GM12872 (cell line): ENCODE data around the gene IPCEF1.

ENCODE experiments used
- CTCF ChIP-seq: IDR thresholded peaks from 3 replicates; pipeline ENCODE4 v1.5.1; 2011; ENCODE audit warnings: low read depth, mild to moderate bottlenecking, low read length, moderate library complexity; ENCODE audit not compliant: insufficient read depth

The IPCEF1 gene

DNA sequence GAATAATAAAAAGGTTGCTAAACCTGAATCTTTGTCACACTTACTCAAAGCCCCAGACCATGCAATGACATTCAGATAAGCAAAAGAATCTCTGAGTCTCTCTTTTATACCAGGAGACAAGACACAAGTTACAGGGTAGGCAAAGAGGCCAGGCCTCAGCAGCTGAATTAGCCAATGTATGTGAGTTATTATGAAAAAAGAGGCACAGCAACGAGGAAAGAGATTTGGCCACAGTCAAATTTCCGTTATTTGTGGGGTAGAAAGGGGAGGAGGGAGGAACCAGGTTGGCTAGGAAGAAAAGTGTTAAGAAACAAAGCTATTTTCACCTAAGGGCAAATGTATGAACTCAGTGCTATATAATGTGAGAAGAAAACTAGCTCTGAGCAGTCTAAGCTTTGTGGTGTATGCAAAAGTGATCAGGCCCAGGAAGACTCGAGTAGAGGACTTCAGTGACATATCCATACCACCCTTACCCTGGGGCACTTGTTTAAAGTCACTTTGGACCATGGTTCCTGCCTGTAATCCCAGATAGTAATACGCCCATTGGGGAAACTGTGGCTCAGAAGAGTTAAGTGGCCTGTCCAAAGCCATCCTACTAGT lies 19.1 kb downstream of the IPCEF1 start:
- TF ChIP-seq CTCF = no peak

GRCh38 chr6:154331750-154332149 lies 24.9 kb downstream of the IPCEF1 start:
- TF ChIP-seq CTCF = no peak

DNA sequence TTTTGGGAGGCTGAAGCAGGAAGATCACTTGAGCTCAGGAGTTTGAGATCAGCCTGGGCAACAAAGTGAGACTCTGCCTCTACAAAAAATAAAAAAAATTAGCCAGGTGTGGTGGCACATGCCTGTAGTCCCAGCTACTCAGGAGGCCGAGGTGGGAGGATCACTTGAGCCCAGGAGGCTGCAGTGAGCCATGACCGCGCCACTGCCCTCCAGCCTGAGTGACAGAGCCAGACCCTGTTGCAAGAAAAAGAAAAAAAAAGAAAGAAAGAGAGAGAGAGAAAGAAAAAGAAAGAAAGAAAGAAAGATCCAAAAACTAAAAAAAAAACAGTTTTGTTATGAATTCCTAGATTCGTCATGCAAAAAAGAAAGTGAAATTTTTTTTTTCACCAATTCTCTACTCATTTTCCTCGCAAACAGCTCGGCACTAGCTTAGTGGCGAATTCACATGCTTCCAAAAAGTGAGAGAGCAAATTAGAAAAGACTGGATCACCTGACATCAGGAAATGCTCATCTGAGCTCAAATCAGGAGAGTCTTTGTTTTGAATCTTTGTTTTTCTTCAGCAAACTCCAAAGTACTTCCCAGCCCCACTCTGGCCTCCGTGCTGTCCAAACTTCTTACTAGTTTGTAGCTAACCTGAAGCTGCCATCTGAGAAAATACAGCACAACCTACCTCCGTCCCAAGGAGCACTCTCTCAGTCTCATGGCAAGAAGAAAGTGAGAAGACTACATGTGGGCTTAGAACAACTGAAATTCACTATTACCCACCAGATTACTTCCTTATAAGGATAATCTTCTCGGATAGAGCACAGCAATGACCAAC lies 27.0 kb downstream of the IPCEF1 start:
- TF ChIP-seq CTCF = no peak

DNA sequence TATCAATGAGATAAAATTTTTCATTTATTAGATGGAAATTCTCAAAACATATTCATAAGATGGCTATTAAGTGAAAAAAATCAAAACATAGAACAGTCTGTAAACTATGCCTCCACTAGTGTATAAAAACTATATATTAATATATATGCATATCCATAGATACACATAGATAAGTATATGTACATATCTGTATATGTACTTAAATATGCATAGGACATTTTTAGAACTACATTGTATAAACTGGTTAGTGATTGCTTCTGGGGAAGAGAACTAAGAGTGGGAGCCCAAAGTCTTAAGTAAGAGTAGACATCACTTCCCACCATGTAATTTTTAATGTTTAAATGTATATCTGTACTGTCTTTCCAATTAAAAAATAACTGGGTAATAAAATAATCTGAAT lies 31.5 kb downstream of the IPCEF1 start:
- no peak for TF ChIP-seq CTCF

- no peak for TF ChIP-seq CTCF
Observed at GRCh38 chr6:154320181-154320580, 36.4 kb downstream of the IPCEF1 start.

DNA sequence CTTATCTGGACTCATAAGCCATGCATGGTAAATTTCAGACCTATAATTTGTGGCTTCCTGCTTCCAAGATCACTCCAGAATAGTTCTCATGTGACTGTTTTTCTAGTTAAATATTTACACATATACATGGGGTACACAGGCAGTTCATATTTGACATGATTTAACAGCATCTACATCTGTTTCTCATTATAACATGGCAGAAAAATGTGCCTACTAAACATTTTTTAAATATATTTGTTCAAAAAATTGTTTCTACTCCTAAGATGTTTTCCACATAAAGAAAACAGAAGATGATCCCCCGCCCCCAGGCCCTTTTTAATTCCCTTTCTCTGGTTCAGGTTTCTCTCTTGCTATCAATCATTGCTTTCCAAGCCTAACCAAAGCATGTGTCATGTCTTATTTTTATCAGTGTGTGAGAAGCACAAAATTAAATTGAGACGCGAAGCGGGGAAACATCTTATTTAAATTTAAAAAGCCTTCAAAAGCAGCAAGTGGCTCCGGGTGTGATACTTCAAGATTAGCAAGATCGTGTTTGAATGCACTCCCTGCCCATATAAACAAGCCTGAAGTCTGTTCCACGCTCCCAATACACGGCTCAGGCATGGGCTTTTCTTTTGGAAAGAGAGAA lies 37.3 kb downstream of the IPCEF1 start:
- no peak for TF ChIP-seq CTCF

DNA sequence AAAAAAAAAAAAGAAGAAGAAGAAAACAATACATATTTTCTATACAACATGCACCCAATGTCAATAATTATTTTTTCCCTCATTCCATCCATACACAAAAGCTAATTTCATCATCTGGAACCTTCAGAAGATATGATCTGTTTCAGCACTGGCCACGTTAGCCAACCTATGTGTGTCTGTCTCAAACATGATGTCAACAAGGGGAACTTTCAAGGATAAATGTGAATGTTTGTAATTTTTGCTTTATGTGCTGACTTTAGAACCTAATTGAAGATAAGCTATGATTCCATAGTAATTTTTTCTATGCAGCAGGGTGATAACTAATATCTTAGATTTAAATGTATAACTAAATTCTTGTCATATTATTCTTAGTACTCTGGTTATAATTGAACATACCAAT lies 37.9 kb downstream of the IPCEF1 start:
- TF ChIP-seq CTCF = no peak
